NCI-H1436 treated with DMSO at 0.1 percent for 48 hours (cell line): ENCODE results near the gene C1orf21.

Experiments used
- DNase-seq: peaks from one replicate; lab custom pipeline; 2025; lab: John Stamatoyannopoulos, UW

C1orf21 gene

GRCh38 chr1:184555665-184556641 lies 169.1 kb downstream of the C1orf21 start:
- no peak for DNase-seq

- no peak for DNase-seq
Measured at GRCh38 chr1:184556665-184557064, 169.8 kb downstream of the C1orf21 start.

- no peak for DNase-seq
Measured at GRCh38 chr1:184557423-184558347, 170.9 kb downstream of the C1orf21 start.

GRCh38 chr1:184558691-184559090 lies 171.9 kb downstream of the C1orf21 start:
- DNase-seq, result no peak

GRCh38 chr1:184559117-184559713 lies 172.4 kb downstream of the C1orf21 start:
- no peak for DNase-seq

- DNase-seq, result no peak
Measured at GRCh38 chr1:184562806-184563205, 176.0 kb downstream of the C1orf21 start.

- DNase-seq, result no peak
Measured at GRCh38 chr1:184563308-184563707, 176.5 kb downstream of the C1orf21 start.

- DNase-seq, result no peak
Measured at GRCh38 chr1:184567009-184567408, 180.2 kb downstream of the C1orf21 start.

GRCh38 chr1:184567637-184568036 lies 180.8 kb downstream of the C1orf21 start:
- DNase-seq, result no peak

- DNase-seq, result no peak
Measured at GRCh38 chr1:184568148-184568547, 181.3 kb downstream of the C1orf21 start.

GRCh38 chr1:184569106-184569505 lies 182.3 kb downstream of the C1orf21 start:
- no peak for DNase-seq

- no peak for DNase-seq
Measured at GRCh38 chr1:184574588-184574987, 187.8 kb downstream of the C1orf21 start.

- no peak for DNase-seq
Measured at GRCh38 chr1:184576822-184577221, 190.0 kb downstream of the C1orf21 start.

GRCh38 chr1:184577319-184577718 lies 190.5 kb downstream of the C1orf21 start:
- DNase-seq, result no peak

- DNase-seq, result no peak
Measured at GRCh38 chr1:184582411-184582810, 195.6 kb downstream of the C1orf21 start.

- no peak for DNase-seq
Measured at GRCh38 chr1:184583849-184584248, 197.0 kb downstream of the C1orf21 start.

GRCh38 chr1:184588701-184589100 lies 201.9 kb downstream of the C1orf21 start:
- no peak for DNase-seq

GRCh38 chr1:184590163-184590750 lies 203.4 kb downstream of the C1orf21 start:
- DNase-seq, result no peak

GRCh38 chr1:184593597-184593996 lies 206.8 kb downstream of the C1orf21 start:
- no peak for DNase-seq

GRCh38 chr1:184595596-184595995 lies 208.8 kb downstream of the C1orf21 start:
- DNase-seq, result no peak

- DNase-seq, result no peak
Measured at GRCh38 chr1:184596950-184597645, 210.3 kb downstream of the C1orf21 start.
